GM12892 (cell line): ENCODE measurements around the gene MANBA.

Experiments
- POLR2A ChIP-seq: IDR thresholded peaks from 2 replicates; pipeline ENCODE4 v1.6.1; 2011; ENCODE audit warnings: low read depth, low read length, control low read depth
- POLR2AphosphoS5 ChIP-seq: IDR thresholded peaks from 2 replicates; pipeline ENCODE4 v1.6.1; 2011; ENCODE audit warnings: low read depth, low read length, control low read depth
- TAF1 ChIP-seq: IDR thresholded peaks from 2 replicates; pipeline ENCODE4 v1.6.1; 2011; ENCODE audit warnings: low read depth, mild to moderate bottlenecking, control low read depth, low read length, borderline replicate concordance

GRCh38 chr4:102717448-102718092, 43.2 kb downstream of the MANBA start:
- TF ChIP-seq POLR2AphosphoS5, result no peak
- TF ChIP-seq POLR2A, result no peak
- TF ChIP-seq TAF1, result no peak
